Loucy (cell line): ENCODE measurements around the gene PRM3.

Experiments
- EZH2phosphoT487 ChIP-seq: fragments of 200-600 bp; IDR thresholded peaks from 2 replicates; pipeline ENCODE4 v1.6.1; 2018; ENCODE audit warnings: antibody characterized with exemption, mild to moderate bottlenecking, moderate library complexity, borderline replicate concordance
- TF ChIP-seq, protein P1 (sequence below): fragments of 200-600 bp; sonication (generic); conservative IDR thresholded peaks from 2 replicates; pipeline ENCODE4 v1.5.1; 2014; ENCODE audit warnings: mild to moderate bottlenecking, antibody characterized with exemption, low read length

DNA sequence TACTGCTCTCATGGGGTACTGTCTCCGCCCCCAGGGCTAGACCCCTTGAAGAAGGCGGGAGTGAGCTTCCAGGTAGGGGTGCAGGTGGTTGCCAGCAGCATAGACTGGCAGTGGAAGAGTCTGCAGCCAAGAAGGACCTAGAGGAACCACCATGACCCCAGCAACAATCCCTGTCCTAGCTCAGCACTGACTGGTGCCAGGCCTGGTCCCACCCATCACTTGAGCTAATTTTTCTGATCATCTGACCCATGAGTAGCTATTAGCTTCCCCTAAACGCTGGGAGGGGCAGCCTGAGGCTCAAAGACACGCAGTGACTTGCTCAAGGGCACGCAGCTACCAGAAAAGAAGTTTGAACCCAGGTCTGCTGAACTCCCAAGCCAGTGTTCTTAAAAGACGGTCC is 945 bp downstream of the PRM3 start:
- TF ChIP-seq, protein P1, sequence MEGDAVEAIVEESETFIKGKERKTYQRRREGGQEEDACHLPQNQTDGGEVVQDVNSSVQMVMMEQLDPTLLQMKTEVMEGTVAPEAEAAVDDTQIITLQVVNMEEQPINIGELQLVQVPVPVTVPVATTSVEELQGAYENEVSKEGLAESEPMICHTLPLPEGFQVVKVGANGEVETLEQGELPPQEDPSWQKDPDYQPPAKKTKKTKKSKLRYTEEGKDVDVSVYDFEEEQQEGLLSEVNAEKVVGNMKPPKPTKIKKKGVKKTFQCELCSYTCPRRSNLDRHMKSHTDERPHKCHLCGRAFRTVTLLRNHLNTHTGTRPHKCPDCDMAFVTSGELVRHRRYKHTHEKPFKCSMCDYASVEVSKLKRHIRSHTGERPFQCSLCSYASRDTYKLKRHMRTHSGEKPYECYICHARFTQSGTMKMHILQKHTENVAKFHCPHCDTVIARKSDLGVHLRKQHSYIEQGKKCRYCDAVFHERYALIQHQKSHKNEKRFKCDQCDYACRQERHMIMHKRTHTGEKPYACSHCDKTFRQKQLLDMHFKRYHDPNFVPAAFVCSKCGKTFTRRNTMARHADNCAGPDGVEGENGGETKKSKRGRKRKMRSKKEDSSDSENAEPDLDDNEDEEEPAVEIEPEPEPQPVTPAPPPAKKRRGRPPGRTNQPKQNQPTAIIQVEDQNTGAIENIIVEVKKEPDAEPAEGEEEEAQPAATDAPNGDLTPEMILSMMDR: no peak
- no peak for TF ChIP-seq EZH2phosphoT487
